ENCODE measurements around the gene DECR2.
"Not testable (repeated sequence)": the region's sequence is repeated elsewhere in the genome, so short reads cannot be mapped to it uniquely, and the experiment has no call there.

DECR2 gene

DNA sequence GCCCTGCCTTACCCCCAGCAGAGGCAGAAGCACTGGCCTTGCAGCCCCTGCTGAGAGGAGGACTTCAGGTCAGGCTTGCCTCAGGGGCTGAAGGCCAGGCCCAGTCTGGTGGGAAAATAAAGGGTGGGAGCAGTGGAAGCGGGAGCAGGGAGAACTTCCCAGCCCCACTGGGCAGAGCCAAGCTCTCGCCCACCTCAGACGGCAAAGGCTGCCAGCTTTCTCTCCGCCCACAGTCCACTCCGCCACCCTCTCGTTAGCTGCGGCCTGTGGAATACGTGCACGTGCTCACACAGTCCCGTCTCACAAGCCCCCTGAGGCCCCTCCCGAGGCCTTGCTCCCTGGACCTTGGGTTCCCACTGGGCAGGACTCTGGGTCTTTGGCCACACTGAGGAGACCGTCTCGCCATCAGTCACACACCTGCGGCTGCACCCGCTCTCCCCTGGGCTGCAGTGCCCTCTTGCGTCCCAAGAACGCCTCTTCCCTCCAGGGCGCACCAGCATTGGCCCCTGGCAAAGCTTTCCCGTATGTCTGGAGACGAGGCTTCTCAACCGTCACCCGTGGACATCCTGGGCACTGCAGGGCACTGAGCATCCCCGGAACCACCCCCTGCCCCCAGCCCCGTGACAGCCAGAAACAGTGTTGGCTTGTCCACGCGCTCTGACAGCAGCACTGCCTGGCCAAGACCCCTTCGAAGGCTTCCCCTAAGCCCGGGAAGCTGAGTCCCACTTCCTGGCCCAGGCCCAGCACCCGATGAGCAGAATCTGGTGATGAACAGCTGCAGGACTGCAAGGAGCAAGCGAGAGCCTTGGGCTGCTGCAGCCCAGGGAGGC lies 39.6 kb upstream of the DECR2 start:
- DNase-seq (peak; percentile 61), ATAC-seq (replicated peaks) (peak; percentile 92 to 93)
- Mint-ChIP-seq H3K27me3 (peaks cover 14 to 18% of the 10 kb centered on the region in 2 donors), H3K9me3 (no peaks in the 10 kb centered on the region), H3K4me3 (no peak overlapping the region), H3K4me1 (peaks cover 8 to 16% of the 10 kb centered on the region in 2 donors), H3K27ac (peak overlapping the region; percentile 56), H3K36me3 (peaks cover 6 to 9% of the 10 kb centered on the region in 2 donors)

DNA sequence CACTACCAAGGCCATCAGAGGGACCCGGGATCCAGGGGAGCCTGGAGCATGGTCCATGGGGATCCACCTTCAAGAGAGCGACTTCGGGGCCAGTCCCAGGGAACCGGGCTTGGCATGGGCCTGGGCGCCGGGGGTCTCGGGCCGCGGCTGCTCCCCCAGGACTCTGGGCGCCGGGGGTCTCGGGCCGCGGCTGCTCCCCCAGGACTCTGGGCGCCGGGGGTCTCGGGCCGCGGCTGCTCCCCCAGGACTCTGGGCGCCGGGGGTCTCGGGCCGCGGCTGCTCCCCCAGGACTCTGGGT lies 39.0 kb upstream of the DECR2 start:
- H3K27me3 Mint-ChIP-seq, result peaks cover 14 to 18% of the 10 kb centered on the region in 2 donors
- not testable (repeated sequence) for DNase-seq, H3K27ac Mint-ChIP-seq, H3K4me3 Mint-ChIP-seq, H3K9me3 Mint-ChIP-seq
- peak; percentile 5 to 6 for ATAC-seq (replicated peaks)
- peaks cover 8 to 16% of the 10 kb centered on the region in 2 donors for H3K4me1 Mint-ChIP-seq
- H3K36me3 Mint-ChIP-seq, result peaks cover 11 to 15% of the 10 kb centered on the region in 2 donors

DNA sequence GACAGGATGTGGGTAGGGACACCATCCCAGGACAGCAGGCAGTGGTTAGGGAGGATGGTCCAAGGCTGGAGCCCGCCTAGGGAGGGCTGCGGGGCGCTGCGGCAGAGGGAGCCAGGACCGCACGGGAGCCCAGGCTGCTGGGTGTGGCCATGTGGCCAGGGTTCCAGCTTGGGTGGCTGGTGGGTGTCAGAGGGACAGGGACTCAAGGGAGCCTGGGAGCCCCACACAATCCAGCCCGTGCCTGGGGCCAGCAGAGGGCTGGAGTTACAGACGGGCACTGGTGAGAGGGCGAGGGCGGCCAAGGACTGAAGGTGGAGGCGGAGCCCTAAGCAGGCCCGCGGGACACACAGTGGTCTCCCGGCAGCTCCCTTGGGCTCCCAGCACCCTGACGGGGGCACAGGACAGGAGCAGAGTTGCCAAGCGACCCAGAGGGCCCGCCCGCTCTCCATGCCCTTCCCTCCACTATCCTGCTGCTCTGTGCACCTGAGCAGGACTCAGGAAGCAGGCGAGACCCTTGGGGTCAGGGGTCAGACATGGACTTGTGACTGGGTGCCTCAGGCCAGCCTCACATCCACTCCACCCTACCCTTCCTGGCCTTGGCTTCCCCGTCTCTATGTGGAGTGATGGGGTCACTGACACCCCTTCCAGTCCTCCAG lies 38.4 kb upstream of the DECR2 start:
- H3K27me3 Mint-ChIP-seq, result peaks cover 14 to 18% of the 10 kb centered on the region in 2 donors
- DNase-seq (no peak), ATAC-seq (replicated peaks) (no peak)
- H3K4me1 Mint-ChIP-seq, result peaks cover 8 to 16% of the 10 kb centered on the region in 2 donors
- no peak overlapping the region for H3K4me3 Mint-ChIP-seq
- H3K9me3 Mint-ChIP-seq, result no peaks in the 10 kb centered on the region
- H3K27ac Mint-ChIP-seq, result peak overlapping the region; percentile 31
- peaks cover 13 to 16% of the 10 kb centered on the region in 2 donors for H3K36me3 Mint-ChIP-seq

DNA sequence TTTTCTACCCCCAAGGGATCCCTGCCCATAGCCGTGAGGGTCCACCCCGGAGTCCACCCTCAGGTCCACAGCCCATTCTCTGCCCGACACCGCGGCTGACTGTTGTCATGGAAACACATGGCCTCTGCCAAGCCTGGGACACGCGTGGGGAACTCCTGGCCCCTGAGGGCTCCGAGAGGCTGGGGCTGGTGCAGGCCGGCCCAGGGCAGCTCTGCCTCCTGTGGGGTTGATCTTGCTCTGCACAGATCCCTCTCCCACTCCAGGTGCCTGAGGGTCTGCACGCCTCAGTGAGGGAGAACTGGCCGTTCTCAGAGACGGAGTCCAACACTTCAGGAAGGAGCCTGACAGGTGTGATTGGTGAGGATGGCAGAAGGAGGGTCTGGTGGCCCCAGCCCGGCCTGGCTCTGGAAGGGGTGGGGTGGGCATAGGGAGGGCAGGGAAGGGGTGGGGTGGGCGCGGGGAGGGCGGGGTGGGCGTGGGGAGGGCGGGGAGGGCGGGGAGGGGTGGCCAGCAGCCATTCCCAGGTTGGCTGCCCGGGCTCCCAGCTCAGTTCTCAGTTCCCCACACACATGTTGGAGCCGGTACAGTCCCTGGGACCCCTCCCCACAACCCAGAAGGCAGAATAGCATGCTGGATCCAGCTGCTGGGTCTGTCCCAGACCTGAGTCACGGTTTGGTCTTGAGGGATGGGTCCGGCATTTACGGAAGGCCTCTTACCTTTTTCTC lies 37.8 kb upstream of the DECR2 start:
- Mint-ChIP-seq H3K27me3 (peaks cover 14 to 18% of the 10 kb centered on the region in 2 donors), H3K4me3 (no peak overlapping the region), H3K4me1 (peaks cover 8 to 20% of the 10 kb centered on the region in 2 donors), H3K27ac (peak overlapping the region; percentile 31), H3K9me3 (no peaks in the 10 kb centered on the region), H3K36me3 (peaks cover 13 to 19% of the 10 kb centered on the region in 2 donors)
- no peak for ATAC-seq (replicated peaks)
- no peak for DNase-seq

DNA sequence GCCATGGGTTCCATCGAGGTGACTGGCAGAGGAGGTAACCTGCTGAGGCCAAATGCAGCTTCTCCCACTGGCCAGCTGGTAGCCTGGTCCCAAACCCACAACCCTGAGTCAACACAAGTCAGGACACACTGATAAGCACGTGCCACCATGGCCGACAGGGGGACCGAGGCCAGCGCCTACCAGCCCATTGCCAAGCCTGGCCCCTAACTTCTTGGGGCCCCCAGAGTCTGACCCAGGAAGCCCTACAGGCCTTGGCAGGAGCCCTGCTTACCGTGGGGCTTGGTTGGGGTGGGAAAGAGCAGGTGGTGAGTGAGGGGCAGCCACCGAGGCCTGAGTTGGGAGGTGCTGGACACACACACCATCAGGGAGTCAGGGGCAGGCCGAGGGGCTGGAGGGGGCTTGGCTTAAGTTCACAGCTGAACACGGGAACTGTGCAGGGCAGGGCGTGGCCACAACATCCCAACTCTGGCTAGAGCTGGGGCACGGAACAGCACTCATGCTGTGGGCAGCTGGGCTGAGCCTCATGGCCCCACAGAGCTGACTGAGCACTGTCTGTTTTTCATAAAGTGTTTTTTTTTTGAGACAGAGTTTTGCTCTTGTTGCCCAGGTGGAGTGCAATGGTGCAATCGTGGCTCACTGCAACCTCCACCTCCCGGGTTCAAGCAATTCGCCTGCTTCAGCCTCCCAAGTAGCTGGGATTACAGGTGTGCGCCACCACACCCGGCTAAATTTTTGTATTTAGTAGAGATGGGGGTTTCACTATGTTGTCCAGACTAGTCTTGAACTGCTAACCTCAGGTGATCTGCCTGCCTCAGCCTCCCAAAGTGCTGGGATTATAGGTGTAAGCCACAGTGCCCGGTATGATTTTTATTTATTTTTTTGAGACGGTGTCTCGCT lies 36.8 kb upstream of the DECR2 start:
- DNase-seq (no peak), ATAC-seq (replicated peaks) (no peak)
- peak overlapping the region; percentile 47 for H3K27ac Mint-ChIP-seq
- H3K9me3 Mint-ChIP-seq, result no peaks in the 10 kb centered on the region
- peaks cover 14 to 18% of the 10 kb centered on the region in 2 donors for H3K27me3 Mint-ChIP-seq
- no peak overlapping the region for H3K4me3 Mint-ChIP-seq
- peaks cover 13 to 23% of the 10 kb centered on the region in 2 donors for H3K36me3 Mint-ChIP-seq
- peaks cover 13 to 30% of the 10 kb centered on the region in 2 donors for H3K4me1 Mint-ChIP-seq

DNA sequence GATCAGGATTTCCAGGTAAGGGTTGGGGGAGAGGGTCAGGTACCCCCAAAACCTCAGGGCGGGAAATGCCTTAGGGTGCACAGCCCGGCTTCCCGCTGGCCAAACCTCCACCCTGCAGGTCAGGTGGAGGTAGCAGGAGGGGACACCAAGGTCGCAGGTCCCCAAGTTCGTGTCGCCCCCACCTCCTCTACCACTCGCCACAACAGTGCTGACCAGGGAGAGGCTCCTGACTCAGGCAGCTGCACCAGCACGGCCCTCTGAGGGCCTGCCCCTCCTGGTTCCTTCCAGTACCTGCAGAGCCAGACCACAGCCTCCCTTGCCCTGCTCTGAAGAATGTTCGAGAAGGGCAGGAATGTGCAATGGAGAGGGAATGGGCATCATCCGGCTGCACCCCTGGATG lies 35.2 kb upstream of the DECR2 start:
- Mint-ChIP-seq H3K4me1 (peaks cover 21 to 39% of the 10 kb centered on the region in 2 donors), H3K36me3 (peaks cover 18 to 28% of the 10 kb centered on the region in 2 donors), H3K9me3 (no peaks in the 10 kb centered on the region), H3K27me3 (peaks cover 14 to 18% of the 10 kb centered on the region in 2 donors), H3K4me3 (no peak overlapping the region), H3K27ac (no peak overlapping the region)
- DNase-seq (no peak), ATAC-seq (replicated peaks) (no peak)

DNA sequence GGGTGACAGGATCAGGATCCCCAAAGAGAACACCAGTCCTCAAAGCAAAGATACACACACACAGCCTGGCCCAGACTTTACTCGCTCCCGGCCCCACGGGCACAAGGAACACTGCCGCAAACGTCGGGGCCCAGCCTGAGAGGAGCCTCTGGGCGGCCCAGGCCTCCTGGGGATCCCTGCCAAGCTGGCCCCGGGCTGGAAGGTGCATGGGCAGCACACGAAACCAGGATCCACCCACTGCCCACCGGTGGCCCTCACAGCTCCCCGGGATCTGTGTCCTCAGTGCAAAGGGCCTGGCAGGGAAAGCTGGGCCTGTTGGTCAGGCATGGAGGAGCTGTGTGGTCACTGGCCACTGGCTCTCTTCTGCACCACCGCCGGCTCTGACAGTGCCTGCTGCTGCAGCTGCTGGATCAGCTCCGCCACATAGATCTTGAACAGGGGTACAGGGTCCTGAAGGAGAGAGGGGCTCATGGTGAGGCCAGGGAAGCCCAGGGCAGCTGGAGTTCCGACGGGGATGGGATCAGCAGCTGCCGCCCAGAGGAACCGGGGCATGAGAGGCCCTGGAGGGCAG lies 34.3 kb upstream of the DECR2 start:
- ATAC-seq (replicated peaks) (no peak), DNase-seq (no peak)
- Mint-ChIP-seq H3K27ac (no peak overlapping the region), H3K9me3 (no peaks in the 10 kb centered on the region), H3K36me3 (peaks cover 19 to 34% of the 10 kb centered on the region in 2 donors), H3K4me1 (peaks cover 15 to 38% of the 10 kb centered on the region in 2 donors), H3K27me3 (peaks cover 6 to 12% of the 10 kb centered on the region in 2 donors), H3K4me3 (no peak overlapping the region)

DNA sequence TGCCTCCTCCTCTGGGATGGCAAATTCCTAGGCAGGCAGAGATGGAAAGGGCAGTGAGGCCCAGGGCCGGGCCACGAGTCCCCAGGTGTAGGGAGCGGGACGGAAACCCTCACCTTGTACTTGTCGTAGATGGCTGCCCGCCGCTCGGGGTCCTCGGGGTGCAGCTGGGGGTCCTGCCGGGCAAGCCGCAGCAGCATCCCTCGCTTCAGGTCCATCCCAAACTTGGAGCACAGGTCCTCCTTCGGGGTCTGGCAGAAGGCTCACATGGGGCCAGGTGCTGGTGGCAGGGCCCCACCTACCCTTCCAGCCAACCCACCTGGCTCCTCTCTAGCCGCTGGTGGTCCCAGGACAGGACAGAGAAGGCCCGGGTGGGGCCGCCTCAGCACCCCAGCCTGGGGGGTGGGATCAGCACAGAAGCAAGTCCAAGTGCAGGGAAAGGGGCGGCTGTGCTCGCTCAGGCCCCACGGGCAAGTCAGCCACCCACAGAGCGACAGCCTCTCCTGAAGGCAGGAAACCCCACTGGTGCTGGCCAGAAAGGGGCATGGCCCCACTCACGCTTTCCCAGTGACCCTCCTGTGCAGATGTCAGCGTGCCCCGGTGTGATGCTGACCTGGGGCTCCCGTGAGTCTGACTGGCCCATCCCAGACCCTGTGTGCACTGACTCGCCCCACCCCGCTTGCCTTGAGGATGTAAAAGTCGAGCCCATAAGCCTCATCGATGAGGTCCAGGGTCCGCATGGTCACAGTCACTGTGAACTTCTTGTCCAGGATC lies 33.1 kb upstream of the DECR2 start:
- DNase-seq, result no peak
- ATAC-seq (replicated peaks), result no peak
- peaks cover 3 to 4% of the 10 kb centered on the region in 2 donors for H3K27me3 Mint-ChIP-seq
- H3K4me3 Mint-ChIP-seq, result no peak overlapping the region
- no peak overlapping the region for H3K27ac Mint-ChIP-seq
- no peaks in the 10 kb centered on the region for H3K9me3 Mint-ChIP-seq
- H3K4me1 Mint-ChIP-seq, result peaks cover 15 to 32% of the 10 kb centered on the region in 2 donors
- peaks cover 24 to 37% of the 10 kb centered on the region in 2 donors for H3K36me3 Mint-ChIP-seq

DNA sequence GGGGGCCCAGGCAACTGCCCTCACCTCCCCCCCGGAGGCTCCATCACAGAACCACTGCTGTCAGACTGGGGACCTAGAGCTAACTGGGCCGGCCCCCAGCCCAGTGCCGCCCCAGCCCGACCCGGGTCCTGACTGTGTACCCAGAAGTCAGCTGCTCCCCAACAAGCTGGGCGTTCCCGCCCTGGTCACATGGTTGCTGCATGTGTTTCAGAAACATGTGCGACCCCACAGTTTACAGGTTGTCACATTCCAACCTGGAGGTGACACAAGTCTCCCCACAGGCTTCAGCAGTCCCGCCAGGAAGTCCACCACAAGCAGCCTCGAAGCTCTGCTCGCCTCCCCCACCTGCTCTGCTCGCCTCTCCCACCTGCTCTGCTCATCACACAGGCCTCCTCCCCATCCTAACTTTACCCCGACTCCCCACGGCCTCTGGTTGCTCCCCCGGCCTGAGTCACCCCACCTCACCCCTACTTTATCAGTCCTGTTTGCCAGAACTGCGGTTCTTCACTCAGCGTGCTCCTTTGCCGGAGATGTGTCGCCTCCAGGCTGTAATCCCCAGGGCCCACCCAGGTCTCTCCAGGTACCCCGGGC lies 32.3 kb upstream of the DECR2 start:
- Mint-ChIP-seq H3K36me3 (peaks cover 25 to 42% of the 10 kb centered on the region in 2 donors), H3K27me3 (no peaks in the 10 kb centered on the region), H3K27ac (peak overlapping the region; percentile 73), H3K9me3 (no peaks in the 10 kb centered on the region), H3K4me1 (peaks cover 15 to 29% of the 10 kb centered on the region in 2 donors), H3K4me3 (peak overlapping the region; percentile 75 to 81)
- ATAC-seq (replicated peaks) (no peak), DNase-seq (no peak)

DNA sequence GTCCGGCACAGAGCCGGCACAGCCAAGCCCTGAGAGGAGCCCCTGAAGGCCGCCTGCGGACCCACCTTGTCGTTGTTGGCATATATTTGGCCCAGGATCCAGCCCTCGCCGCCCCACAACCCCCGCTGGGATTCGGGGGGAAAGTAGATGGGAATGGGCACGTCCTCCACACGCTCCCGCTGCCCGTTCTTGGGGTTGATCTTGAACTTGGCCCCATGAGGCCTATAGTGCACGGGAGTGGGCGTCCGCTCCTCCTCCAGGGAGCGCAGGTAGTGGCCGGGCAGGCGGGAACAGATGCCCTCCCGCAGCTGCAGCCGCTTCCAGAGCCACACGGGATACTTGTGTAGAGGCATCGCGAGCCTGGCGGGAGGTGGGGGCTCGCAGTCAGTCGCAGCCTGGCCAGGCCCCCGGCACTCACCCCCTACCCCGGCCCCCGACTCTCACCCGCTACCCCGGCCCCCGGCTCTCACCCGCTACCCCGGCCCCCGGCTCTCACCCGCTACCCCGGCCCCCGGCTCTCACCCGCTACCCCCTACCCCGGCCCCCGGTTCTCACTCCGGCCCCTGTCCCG lies 31.7 kb upstream of the DECR2 start:
- Mint-ChIP-seq H3K4me1 (peaks cover 15 to 29% of the 10 kb centered on the region in 2 donors), H3K9me3 (no peaks in the 10 kb centered on the region), H3K4me3 (peak overlapping the region; percentile 75 to 86), H3K36me3 (peaks cover 25 to 39% of the 10 kb centered on the region in 2 donors), H3K27ac (no peak overlapping the region), H3K27me3 (no peaks in the 10 kb centered on the region)
- no peak for ATAC-seq (replicated peaks)
- no peak for DNase-seq

DNA sequence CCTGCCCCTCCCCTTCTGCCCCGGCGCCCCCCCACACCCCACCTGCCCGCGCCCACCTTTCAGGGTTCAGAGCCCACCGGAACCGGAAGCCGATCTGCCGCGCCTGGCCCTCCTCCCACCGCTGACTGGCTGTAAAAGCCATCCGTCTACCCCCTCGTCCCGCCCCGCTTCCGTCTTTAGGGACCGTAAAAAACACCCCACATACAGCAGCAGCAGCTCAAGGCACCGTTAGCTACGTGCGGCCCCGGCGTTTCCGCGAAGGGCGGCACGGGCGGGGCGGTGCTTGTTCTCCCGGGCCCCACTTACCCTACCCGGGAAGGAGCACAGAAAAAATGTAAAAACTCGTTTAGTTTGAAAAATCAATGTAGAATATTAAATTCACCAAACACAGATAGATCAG lies 31.2 kb upstream of the DECR2 start, which contains the start of gene MRPL28:
MRPL28 (minus strand) TSS at position 96 of the 400 bp plus-strand sequence. CDS start 320 bp downstream, outside the sequence.
- peak; percentile 99 for ATAC-seq (replicated peaks)
- Mint-ChIP-seq H3K36me3 (peaks cover 25 to 39% of the 10 kb centered on the region in 2 donors), H3K27ac (peak within 1 kb of the TSS; percentile 99), H3K4me3 (peak within 1 kb of the TSS; percentile 86 to 98), H3K4me1 (peaks cover 15 to 29% of the 10 kb centered on the region in 2 donors), H3K9me3 (no peaks in the 10 kb centered on the region), H3K27me3 (no peaks in the 10 kb centered on the region)
- peak; percentile 93 for DNase-seq

DNA sequence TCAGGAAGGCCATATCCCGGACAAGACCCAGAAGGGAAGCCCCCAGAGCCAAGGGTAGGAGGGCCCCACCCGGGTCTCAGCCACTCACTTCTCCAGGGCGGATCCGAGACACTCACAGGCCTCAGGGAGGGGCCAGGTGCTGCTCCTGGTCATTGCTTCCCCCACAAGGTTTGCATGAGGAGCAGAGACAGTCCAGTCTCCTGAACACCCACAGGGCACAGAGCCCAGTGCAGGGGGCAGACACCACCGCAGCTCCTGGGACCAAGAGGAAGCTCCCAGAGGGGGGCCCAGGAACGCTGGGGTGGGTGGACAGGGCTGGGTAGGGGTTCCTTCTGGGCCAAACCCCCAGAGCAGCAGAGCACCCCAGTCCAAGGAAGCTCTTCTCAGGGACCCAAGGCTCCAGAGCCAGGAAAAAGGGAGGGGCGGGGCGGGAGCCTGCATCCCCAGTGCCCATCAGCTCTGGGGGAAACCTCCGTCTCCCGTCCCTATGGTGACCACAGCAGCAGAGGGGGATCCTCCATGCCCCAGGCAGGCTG lies 30.6 kb upstream of the DECR2 start:
- Mint-ChIP-seq H3K9me3 (no peaks in the 10 kb centered on the region), H3K4me3 (peak overlapping the region; percentile 86 to 98), H3K27ac (peak overlapping the region; percentile 99), H3K36me3 (peaks cover 26 to 41% of the 10 kb centered on the region in 2 donors), H3K27me3 (no peaks in the 10 kb centered on the region), H3K4me1 (peaks cover 15 to 29% of the 10 kb centered on the region in 2 donors)
- DNase-seq (no peak), ATAC-seq (replicated peaks) (peak in 1 of 2 donors; percentile 12)
